Chondrocyte (in vitro differentiated cells): ENCODE data around the gene ZBTB25. TPM values are rescaled to one million over a fixed set of nuclear protein-coding genes. Genes with fewer than 3 reads are reported as not detected.

Source experiments
- DNase-seq: peaks from one replicate; pipeline ENCODE4 v3.0.0; 2021; ENCODE audit warnings: mixed read lengths, low spot score
- H3K27ac Mint-ChIP-seq: one replicate; pipeline ENCODE4 v1.8.0; 2021; ENCODE audit warnings: mild to moderate bottlenecking, moderate library complexity, mixed read lengths; ENCODE audit not compliant: unreplicated experiment
- H3K27me3 Mint-ChIP-seq: 2 replicates; pipeline ENCODE4 v1.8.0; 2021; ENCODE audit warnings: low read depth, mixed read lengths
- H3K36me3 Mint-ChIP-seq: 2 replicates; pipeline ENCODE4 v1.8.0; 2021; ENCODE audit warnings: low read depth, mixed read lengths
- H3K4me1 Mint-ChIP-seq: 2 replicates; pipeline ENCODE4 v1.8.0; 2021; ENCODE audit warnings: low read depth, mild to moderate bottlenecking, mixed read lengths
- H3K4me3 Mint-ChIP-seq: one replicate; pipeline ENCODE4 v1.8.0; 2021; ENCODE audit warnings: mild to moderate bottlenecking, moderate library complexity, mixed read lengths; ENCODE audit not compliant: unreplicated experiment
- H3K9me3 Mint-ChIP-seq: 2 replicates; pipeline ENCODE4 v1.8.0; 2021; ENCODE audit warnings: low read depth, mixed read lengths
- total RNA-seq: library from RNA; stranded (reverse); gene quantifications from 3 replicates; pipeline ENCODE4 v1.2.1, GENCODE V29; 2021
- TF ChIP-seq, protein P1 (sequence below): fragments of 200-600 bp; sonication (generic); IDR thresholded peaks from 2 replicates; pipeline ENCODE4 v1.5.0; 2021; ENCODE audit warnings: antibody characterized with exemption, mild to moderate bottlenecking, moderate library complexity

The ZBTB25 gene
- total RNA-seq, 1 donor from 2014 or later: 9.7 TPM

DNA sequence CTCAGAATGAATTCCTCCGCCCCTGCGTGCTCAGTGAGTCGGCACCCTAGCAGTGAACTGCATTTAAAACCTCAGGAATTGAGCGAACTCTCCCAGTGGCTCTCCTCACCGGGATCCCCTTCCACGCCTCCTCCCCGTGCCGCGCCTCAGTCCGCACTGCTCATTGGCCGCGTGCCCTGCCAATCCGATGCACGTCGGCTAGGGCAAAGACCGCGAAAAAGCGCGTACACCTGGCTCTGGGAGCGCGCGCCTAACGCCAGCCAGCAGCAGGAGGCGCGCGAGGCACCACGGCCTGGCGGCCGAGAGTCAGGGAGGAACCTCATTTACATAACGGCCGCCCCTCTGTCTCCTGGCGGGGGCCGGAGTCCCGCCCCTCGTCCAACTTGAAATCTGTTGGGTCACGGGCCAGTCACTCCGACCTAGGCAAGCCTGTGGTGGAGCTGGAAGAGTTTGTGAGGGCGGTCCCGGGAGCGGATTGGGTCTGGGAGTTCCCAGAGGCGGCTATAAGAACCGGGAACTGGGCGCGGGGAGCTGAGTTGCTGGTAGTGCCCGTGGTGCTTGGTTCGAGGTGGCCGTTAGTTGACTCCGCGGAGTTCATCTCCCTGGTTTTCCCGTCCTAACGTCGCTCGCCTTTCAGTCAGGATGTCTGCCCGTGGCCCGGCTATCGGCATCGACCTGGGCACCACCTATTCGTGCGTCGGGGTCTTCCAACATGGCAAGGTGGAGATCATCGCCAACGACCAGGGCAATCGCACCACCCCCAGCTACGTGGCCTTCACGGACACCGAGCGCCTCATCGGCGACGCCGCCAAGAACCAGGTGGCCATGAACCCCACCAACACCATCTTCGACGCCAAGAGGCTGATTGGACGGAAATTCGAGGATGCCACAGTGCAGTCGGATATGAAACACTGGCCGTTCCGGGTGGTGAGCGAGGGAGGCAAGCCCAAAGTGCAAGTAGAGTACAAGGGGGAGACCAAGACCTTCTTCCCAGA is 36.9 kb upstream of the ZBTB25 start, which contains the start of gene HSPA2:
Gene HSPA2 (plus strand): TSS at position 534 of the 995 bp plus-strand sequence. CDS start 109 bp downstream, at position 643.
- no peaks in the 10 kb centered on the region for H3K36me3 Mint-ChIP-seq
- H3K27me3 Mint-ChIP-seq: no peaks in the 10 kb centered on the region
- H3K27ac Mint-ChIP-seq: peak within 1 kb of the TSS; percentile 96
- DNase-seq: peak; percentile 98
- H3K4me3 Mint-ChIP-seq: peak within 1 kb of the TSS; percentile 91
- peaks cover 31% of the 10 kb centered on the region for H3K4me1 Mint-ChIP-seq
- TF ChIP-seq, protein P1, sequence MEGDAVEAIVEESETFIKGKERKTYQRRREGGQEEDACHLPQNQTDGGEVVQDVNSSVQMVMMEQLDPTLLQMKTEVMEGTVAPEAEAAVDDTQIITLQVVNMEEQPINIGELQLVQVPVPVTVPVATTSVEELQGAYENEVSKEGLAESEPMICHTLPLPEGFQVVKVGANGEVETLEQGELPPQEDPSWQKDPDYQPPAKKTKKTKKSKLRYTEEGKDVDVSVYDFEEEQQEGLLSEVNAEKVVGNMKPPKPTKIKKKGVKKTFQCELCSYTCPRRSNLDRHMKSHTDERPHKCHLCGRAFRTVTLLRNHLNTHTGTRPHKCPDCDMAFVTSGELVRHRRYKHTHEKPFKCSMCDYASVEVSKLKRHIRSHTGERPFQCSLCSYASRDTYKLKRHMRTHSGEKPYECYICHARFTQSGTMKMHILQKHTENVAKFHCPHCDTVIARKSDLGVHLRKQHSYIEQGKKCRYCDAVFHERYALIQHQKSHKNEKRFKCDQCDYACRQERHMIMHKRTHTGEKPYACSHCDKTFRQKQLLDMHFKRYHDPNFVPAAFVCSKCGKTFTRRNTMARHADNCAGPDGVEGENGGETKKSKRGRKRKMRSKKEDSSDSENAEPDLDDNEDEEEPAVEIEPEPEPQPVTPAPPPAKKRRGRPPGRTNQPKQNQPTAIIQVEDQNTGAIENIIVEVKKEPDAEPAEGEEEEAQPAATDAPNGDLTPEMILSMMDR: peak; percentile 86
- H3K9me3 Mint-ChIP-seq: peaks cover 2% of the 10 kb centered on the region

DNA sequence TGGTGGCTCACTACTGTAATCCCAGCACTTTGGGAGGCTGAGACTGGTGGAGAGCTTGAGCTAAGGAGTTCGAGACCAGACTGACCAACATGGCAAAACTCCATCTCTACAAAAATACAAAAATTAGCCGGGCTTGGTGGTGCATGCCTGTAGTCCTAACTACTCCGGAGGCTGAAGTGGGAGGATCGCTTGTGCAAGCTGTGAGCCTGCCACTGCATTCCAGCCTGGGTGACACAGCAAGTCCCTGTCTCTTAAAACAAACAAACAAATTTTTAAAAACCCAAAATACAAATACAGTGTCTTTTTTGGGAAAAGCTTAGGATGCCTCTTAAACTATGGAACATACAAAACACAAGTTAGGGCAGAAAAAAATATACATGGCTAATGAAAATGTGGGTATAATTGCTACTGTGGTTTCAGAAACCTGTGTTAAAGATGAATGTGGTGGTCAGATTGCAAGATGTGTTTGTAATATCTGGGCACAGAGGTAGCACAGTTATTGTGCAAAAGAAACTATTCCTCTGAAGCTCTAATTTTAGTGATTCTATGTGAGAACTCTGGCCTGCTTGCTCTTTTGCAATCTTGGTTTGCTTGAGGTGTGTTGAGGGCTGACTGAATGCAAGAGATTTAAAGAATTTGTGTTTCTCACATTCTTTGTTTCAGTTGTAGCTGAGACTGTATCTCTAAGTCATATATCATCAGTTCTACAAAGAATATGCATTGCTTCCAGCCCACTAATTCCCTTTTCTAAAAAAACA is 33.0 kb upstream of the ZBTB25 start:
- no peak for DNase-seq
- Mint-ChIP-seq H3K9me3 (peaks cover 2% of the 10 kb centered on the region), H3K4me1 (peaks cover 23% of the 10 kb centered on the region), H3K4me3 (no peak overlapping the region), H3K27ac (peak overlapping the region; percentile 23), H3K36me3 (no peaks in the 10 kb centered on the region), H3K27me3 (no peaks in the 10 kb centered on the region)
- TF ChIP-seq, protein P1: no peak

DNA sequence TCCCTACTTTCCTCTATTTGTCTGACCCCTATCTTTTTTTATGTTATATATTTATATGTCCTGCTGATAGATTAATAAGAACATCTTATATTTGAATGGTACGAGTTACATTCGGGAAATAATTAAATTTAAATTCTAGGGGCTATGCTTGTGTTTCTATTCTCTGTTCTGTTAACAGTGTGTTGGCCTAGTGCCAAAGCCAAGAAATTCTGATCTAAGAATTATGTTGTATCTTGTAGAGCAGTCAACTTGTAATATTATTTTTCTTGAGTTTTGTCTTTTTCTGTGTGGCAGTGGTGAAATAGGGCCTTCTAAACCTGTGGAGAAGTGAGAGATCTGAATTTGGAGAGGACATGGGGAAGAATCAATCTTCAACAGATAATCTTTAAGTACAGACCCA is 27.9 kb upstream of the ZBTB25 start:
- Mint-ChIP-seq H3K36me3 (peaks cover 8% of the 10 kb centered on the region), H3K27me3 (no peaks in the 10 kb centered on the region), H3K9me3 (no peaks in the 10 kb centered on the region), H3K4me3 (no peak overlapping the region), H3K4me1 (peaks cover 18% of the 10 kb centered on the region), H3K27ac (no peak overlapping the region)
- TF ChIP-seq, protein P1: no peak
- no peak for DNase-seq

DNA sequence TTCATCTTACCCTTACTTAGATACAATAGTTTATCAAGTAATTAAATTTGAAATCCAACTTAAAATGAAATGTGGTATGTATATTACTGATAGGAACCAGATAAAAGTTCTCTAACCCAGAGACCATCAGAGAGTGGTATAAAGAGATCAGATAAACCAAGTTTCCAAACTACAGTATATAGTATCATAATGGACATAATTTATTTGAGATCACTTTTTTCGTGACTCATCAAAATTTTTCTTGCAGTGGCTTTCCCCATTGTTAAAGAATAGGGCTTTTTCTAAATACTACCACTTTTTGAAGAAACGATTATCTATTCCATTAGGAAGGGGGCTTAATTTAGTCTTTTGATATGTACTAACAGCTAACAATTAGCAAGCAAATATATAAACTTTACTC is 21.7 kb upstream of the ZBTB25 start:
- H3K27me3 Mint-ChIP-seq: no peaks in the 10 kb centered on the region
- H3K36me3 Mint-ChIP-seq: peaks cover 10% of the 10 kb centered on the region
- no peak for DNase-seq
- no peak overlapping the region for H3K4me3 Mint-ChIP-seq
- TF ChIP-seq, protein P1: no peak
- no peaks in the 10 kb centered on the region for H3K9me3 Mint-ChIP-seq
- H3K27ac Mint-ChIP-seq: no peak overlapping the region
- peaks cover 9% of the 10 kb centered on the region for H3K4me1 Mint-ChIP-seq
